GM23338 (cell line): ENCODE data around the gene WFDC6. TPM values are rescaled to one million over a fixed set of nuclear protein-coding genes. Genes with fewer than 3 reads are reported as not detected.

Experiments
- ATAC-seq: fragments of 200-7000 bp; cut with Tn5 transposase; 3 replicates; pipeline ENCODE4 v1.9.1; 2020
- DNase-seq: peaks from one replicate; pipeline ENCODE4 v3.0.0-alpha.2; 2015; ENCODE audit warnings: low spot score
- H2AFZ ChIP-seq: fragments of 200-600 bp; sonication (generic); 2 replicates; pipeline ENCODE4 v1.8.0; 2016; ENCODE audit warnings: antibody characterized with exemption, mild to moderate bottlenecking, moderate library complexity
- H3F3A ChIP-seq: fragments of 200-600 bp; sonication (generic); replicated peaks from 2 replicates; pipeline ENCODE4 v1.8.0; 2017; ENCODE audit warnings: antibody characterized with exemption, mixed run types, low read depth
- H3K27ac ChIP-seq: fragments of 200-600 bp; sonication (generic); 2 replicates; pipeline ENCODE4 v1.6.1; 2016; ENCODE audit warnings: low read depth
- H3K27me3 ChIP-seq: fragments of 200-600 bp; sonication (generic); 2 replicates; pipeline ENCODE4 v1.8.0; 2016; ENCODE audit warnings: mild to moderate bottlenecking, mixed run types, moderate library complexity; ENCODE audit not compliant: insufficient read depth
- H3K36me3 ChIP-seq: fragments of 200-600 bp; sonication (generic); 2 replicates; pipeline ENCODE4 v1.8.0; 2016; ENCODE audit warnings: mild to moderate bottlenecking; ENCODE audit not compliant: insufficient read depth
- H3K4me1 ChIP-seq: fragments of 200-600 bp; sonication (generic); 2 replicates; pipeline ENCODE4 v1.8.0; 2016; ENCODE audit warnings: mild to moderate bottlenecking, moderate library complexity; ENCODE audit not compliant: insufficient read depth
- H3K4me2 ChIP-seq: fragments of 200-600 bp; sonication (generic); 2 replicates; pipeline ENCODE4 v1.7.1; 2017; ENCODE audit warnings: mixed run types
- H3K4me3 ChIP-seq: fragments of 200-600 bp; sonication (generic); 2 replicates; pipeline ENCODE4 v1.6.1; 2016; ENCODE audit warnings: mixed run types
- H3K79me2 ChIP-seq: fragments of 200-600 bp; sonication (generic); replicated peaks from 2 replicates; pipeline ENCODE4 v1.8.0; 2017; ENCODE audit warnings: mild to moderate bottlenecking; ENCODE audit not compliant: insufficient read depth
- H3K9me2 ChIP-seq: fragments of 200-600 bp; sonication (generic); 2 replicates; pipeline ENCODE4 v1.8.0; 2017; ENCODE audit not compliant: insufficient read depth
- H4K20me1 ChIP-seq: fragments of 200-600 bp; sonication (generic); replicated peaks from 2 replicates; pipeline ENCODE4 v1.8.0; 2017; ENCODE audit warnings: mild to moderate bottlenecking; ENCODE audit not compliant: insufficient read depth
- H3K27ac Mint-ChIP-seq: 2 replicates; pipeline ENCODE4 v1.8.0; 2020; ENCODE audit warnings: inconsistent platforms, mild to moderate bottlenecking, moderate library complexity, mixed read lengths
- H3K27me3 Mint-ChIP-seq: 3 replicates; pipeline ENCODE4 v1.8.0; 2022; ENCODE audit warnings: low read depth, mild to moderate bottlenecking, moderate library complexity, mixed read lengths, inconsistent platforms; ENCODE audit not compliant: insufficient read depth, poor library complexity
- H3K36me3 Mint-ChIP-seq: 3 replicates; pipeline ENCODE4 v1.8.0; 2021; ENCODE audit warnings: low read depth, mild to moderate bottlenecking, inconsistent platforms, moderate library complexity, mixed read lengths
- H3K4me1 Mint-ChIP-seq: 3 replicates; pipeline ENCODE4 v1.8.0; 2020; ENCODE audit warnings: mild to moderate bottlenecking, inconsistent platforms, mixed read lengths
- H3K4me3 Mint-ChIP-seq: 3 replicates; pipeline ENCODE4 v1.8.0; 2021; ENCODE audit warnings: moderate library complexity, mild to moderate bottlenecking, inconsistent platforms, mixed read lengths
- H3K9me3 Mint-ChIP-seq: 3 replicates; pipeline ENCODE4 v1.8.0; 2020; ENCODE audit warnings: moderate library complexity, mild to moderate bottlenecking, inconsistent platforms, mixed read lengths
- CREB1 ChIP-seq: fragments of 250-450 bp; sonication (Bioruptor Pico); IDR thresholded peaks from 2 replicates; pipeline ENCODE4 v1.5.0; 2020; ENCODE audit warnings: low read depth, mild to moderate bottlenecking, moderate library complexity
- CTCF ChIP-seq, 2 experiments: fragments of 200-600 bp in 1 of 2; sonication (generic) in 1 of 2; conservative IDR thresholded peaks; 2 replicates each; pipeline versions ENCODE4 v1.5.1 to v1.6.1; 2016 to 2017; ENCODE audit warnings: antibody characterized with exemption in 2 of 2, low read depth in 2 of 2, mild to moderate bottlenecking in 2 of 2, moderate library complexity in 1 of 2
- ETS1 ChIP-seq: IDR thresholded peaks from 2 replicates; pipeline ENCODE4 v1.6.1; 2016; ENCODE audit warnings: antibody characterized with exemption
- EZH2phosphoT487 ChIP-seq: fragments of 200-600 bp; sonication (generic); IDR thresholded peaks from one replicate; pipeline ENCODE4 v1.8.1; 2018; ENCODE audit warnings: antibody characterized with exemption; ENCODE audit not compliant: unreplicated experiment
- NANOG ChIP-seq: IDR thresholded peaks from 2 replicates; pipeline ENCODE4 v1.6.1; 2016; ENCODE audit warnings: antibody characterized with exemption, borderline replicate concordance
- REST ChIP-seq: IDR thresholded peaks from one replicate; pipeline ENCODE4 v1.6.1; 2018; ENCODE audit warnings: antibody characterized with exemption; ENCODE audit not compliant: unreplicated experiment
- ZNF331 ChIP-seq: fragments of 250-450 bp; sonication (Bioruptor Pico); IDR thresholded peaks from 2 replicates; pipeline ENCODE4 v1.5.0; 2020; ENCODE audit warnings: low read depth, mild to moderate bottlenecking, moderate library complexity
- ZNF462 ChIP-seq: fragments of 250-450 bp; sonication (Bioruptor Pico); IDR thresholded peaks from 2 replicates; pipeline ENCODE4 v1.5.0; 2020; ENCODE audit warnings: mild to moderate bottlenecking, moderate library complexity
- polyA plus RNA-seq: library from polyadenylated mRNA; unstranded; fragments of >200 nt; fragmentation: Nextera tagmentation; extraction: Ambion mirVana; gene quantifications from 2 replicates; pipeline ENCODE4 v1.2.1, GENCODE V29; 2016
- total RNA-seq: library from RNA; depleted of rRNA; stranded (reverse); fragments of >200 nt; shearing (Covaris generic); gene quantifications from 2 replicates; pipeline ENCODE4 v1.2.3, GENCODE V29; 2014

The WFDC6 gene
- total and polyA plus RNA-seq, 2 experiments from 2014 or later = not detected

- TF ChIP-seq ZNF462 = no peak
- no peak for TF ChIP-seq REST
- no peak for TF ChIP-seq ETS1
Measured at GRCh38 chr20:45550765-45551164, 11.5 kb upstream of the WFDC6 start (continued).

- Mint-ChIP-seq H3K4me1 (peaks cover 8% of the 10 kb centered on the region; the same call in 2 of the 3 replicates), H3K36me3 (no peaks in the 10 kb centered on the region; the same call in 1 of the 3 replicates), H3K9me3 (no peaks in the 10 kb centered on the region; the same call in 2 of the 3 replicates), H3K4me3 (no peak overlapping the region), H3K27ac (no peak overlapping the region), H3K27me3 (peaks cover 1% of the 10 kb centered on the region)
- Histone ChIP-seq H3K27me3 (no peaks in the 10 kb centered on the region), H3K79me2 (no peaks in the 10 kb centered on the region), H3K27ac (no peak overlapping the region), H3K4me2 (no peak overlapping the region), H3K4me3 (no peak overlapping the region), H3K9me2 (peaks cover 22% of the 10 kb centered on the region), H3F3A (no peaks in the 10 kb centered on the region), H4K20me1 (no peaks in the 10 kb centered on the region), H3K36me3 (no peaks in the 10 kb centered on the region), H2AFZ (no peak overlapping the region), H3K4me1 (no peaks in the 10 kb centered on the region)
- no peak for ATAC-seq
- no peak for DNase-seq
- TF ChIP-seq REST (no peak), CREB1 (no peak), EZH2phosphoT487 (no peak), NANOG (no peak), CTCF (conservative IDR thresholded peaks at IDR 0.05; ENCODE audit: low read depth in 2 of 2) (no peak), ZNF331 (CRISPR knock-in tag) (no peak)
Measured at GRCh38 chr20:45548410-45548809, 9.1 kb upstream of the WFDC6 start.
